HepG2 (cell line): Measurements from ENCODE around the gene COMMD1. TPM values are rescaled to one million over a fixed set of nuclear protein-coding genes. Genes with fewer than 3 reads are reported as not detected.

Source experiments
- ATAC-seq: fragments of 200-7000 bp; cut with Tn5 transposase; 3 replicates; pipeline ENCODE4 v1.9.1; 2020; ENCODE audit warnings: mild to moderate bottlenecking, moderate library complexity
- BruUV-seq: library from RNA; stranded (reverse); fragments of 400-500 nt; replicated peaks from 2 replicates; lab custom pipeline; 2021; lab: Mats Ljungman, UMichigan
- CTCF ChIA-PET: fragments of 300-600 bp; formaldehyde crosslinking; extraction: SDS; loops from one replicate; lab custom pipeline; 2021; ENCODE audit warnings: low total read pairs, inconsistent platforms, low intra/inter-chr PET ratio; lab: Yijun Ruan, JAX
- POLR2A ChIA-PET: fragments of 350-600 bp; sonication (Branson Sonifier 250); formaldehyde crosslinking; loops from one replicate; lab custom pipeline; 2020; ENCODE audit warnings: antibody characterized with exemption, inconsistent platforms; lab: Yijun Ruan, JAX
- DNase-seq: peaks from one replicate; pipeline ENCODE4 v3.0.0-alpha.2; 2015; ENCODE audit warnings: low spot score
- FAIRE-seq: peaks from 3 replicates; lab custom pipeline; 2011; peaks lifted over from hg19 to GRCh38; lab: Jason Lieb, UNC
- H2AFZ ChIP-seq: one replicate; pipeline ENCODE4 v1.6.1; 2011; ENCODE audit warnings: low read length, inconsistent platforms
- H3K27ac ChIP-seq: fragments of 300-600 bp; 3 replicates; pipeline ENCODE4 v1.8.0; 2011; ENCODE audit warnings: mixed run types, mild to moderate bottlenecking, mixed read lengths, low read length, inconsistent platforms; ENCODE audit not compliant: insufficient read depth; ENCODE audit errors: extremely low read length
- H3K27me3 ChIP-seq, 2 experiments: fragments of 200-600 bp in 1 of 2; 2 replicates in 1 of 2; 3 replicates in 1 of 2; pipeline versions ENCODE4 v1.6.0 to v1.8.0; 2011; ENCODE audit warnings: low read length in 2 of 2, mild to moderate bottlenecking in 2 of 2, moderate library complexity in 2 of 2, inconsistent platforms in 1 of 2; ENCODE audit not compliant: insufficient read depth in 2 of 2, control insufficient read depth in 1 of 2
- H3K36me3 ChIP-seq, 2 experiments: fragments of 200-600 bp in 1 of 2; replicated peaks in 1 of 2; 2 replicates in 1 of 2; 3 replicates in 1 of 2; pipeline versions ENCODE4 v1.5.1 to v1.8.0; 2011; ENCODE audit warnings: low read length in 2 of 2, inconsistent platforms in 1 of 2; ENCODE audit not compliant: insufficient read depth in 2 of 2, control insufficient read depth in 1 of 2
- H3K4me1 ChIP-seq: 2 replicates; pipeline ENCODE4 v1.5.1; 2012; ENCODE audit warnings: low read length, inconsistent platforms; ENCODE audit not compliant: insufficient read depth
- H3K4me2 ChIP-seq: 2 replicates; pipeline ENCODE4 v1.6.0; 2011; ENCODE audit warnings: low read depth, low read length, inconsistent platforms
- H3K4me3 ChIP-seq, 3 experiments: fragments of 200-600 bp in 1 of 3; sonication (generic), shearing (Covaris generic) in 1 of 3; replicated peaks in 1 of 3; 2 replicates each; pipeline ENCODE4 v1.5.1; 2011 to 2016; ENCODE audit warnings: low read length in 3 of 3, inconsistent platforms in 2 of 3, low read depth in 2 of 3, mild to moderate bottlenecking in 2 of 3, control low read depth in 1 of 3, mixed read lengths in 1 of 3; ENCODE audit not compliant: insufficient read depth in 1 of 3
- H3K79me2 ChIP-seq: one replicate; pipeline ENCODE4 v1.6.1; 2011; ENCODE audit warnings: low read length, inconsistent platforms; ENCODE audit not compliant: insufficient read depth
- H3K9ac ChIP-seq: 2 replicates; pipeline ENCODE4 v1.6.0; 2011; ENCODE audit warnings: mild to moderate bottlenecking, low read depth, low read length, inconsistent platforms; ENCODE audit not compliant: insufficient read depth
- H3K9me3 ChIP-seq: 2 replicates; pipeline ENCODE4 v1.5.1; 2012; ENCODE audit warnings: mild to moderate bottlenecking, low read length
- H4K20me1 ChIP-seq: 2 replicates; pipeline ENCODE4 v1.6.0; 2011; ENCODE audit warnings: inconsistent platforms, mild to moderate bottlenecking, low read length, moderate library complexity; ENCODE audit not compliant: insufficient read depth
- FOXA3 ChIP-seq: IDR thresholded peaks from 2 replicates; pipeline ENCODE4 v1.6.1; 2016; ENCODE audit warnings: missing genetic modification reagents, missing compliant biosample characterization
- HOXA5 ChIP-seq: sonication (generic); formaldehyde crosslinking; IDR thresholded peaks from 2 replicates; pipeline ENCODE4 v1.4.0; 2020; ENCODE audit warnings: missing genetic modification reagents
- IRF9 ChIP-seq: sonication (generic); formaldehyde crosslinking; IDR thresholded peaks from 2 replicates; pipeline ENCODE4 v1.8.0; 2022; ENCODE audit warnings: missing genetic modification reagents, mild to moderate bottlenecking, borderline replicate concordance
- JDP2 ChIP-seq: sonication (generic); formaldehyde crosslinking; IDR thresholded peaks from 2 replicates; pipeline ENCODE4 v1.8.1; 2022; ENCODE audit warnings: missing genetic modification reagents, borderline replicate concordance
- MLX ChIP-seq: IDR thresholded peaks from 2 replicates; pipeline ENCODE4 v1.6.1; 2016
- RBAK ChIP-seq: sonication (generic); formaldehyde crosslinking; IDR thresholded peaks from 2 replicates; pipeline ENCODE4 v1.5.1; 2020; ENCODE audit warnings: mild to moderate bottlenecking, missing genetic modification reagents
- SUZ12 ChIP-seq: fragments of 150-350 bp; IDR thresholded peaks from 2 replicates; pipeline ENCODE4 v1.6.1; 2014; ENCODE audit warnings: low read depth, low read length
- ZBTB37 ChIP-seq: sonication (generic); formaldehyde crosslinking; IDR thresholded peaks from 2 replicates; pipeline ENCODE4 v1.4.0; 2020; ENCODE audit warnings: mild to moderate bottlenecking, missing genetic modification reagents
- ZNF331 ChIP-seq: sonication (generic); formaldehyde crosslinking; IDR thresholded peaks from 2 replicates; pipeline ENCODE4 v1.4.0; 2020; ENCODE audit warnings: missing genetic modification reagents
- ZNF709 ChIP-seq: sonication (generic); formaldehyde crosslinking; IDR thresholded peaks from 2 replicates; pipeline ENCODE4 v1.5.0; 2020; ENCODE audit warnings: mild to moderate bottlenecking, missing genetic modification reagents
- WGBS: methylation state at CpG from one replicate; pipeline ENCODE4 v1.1.6; 2017; ENCODE audit warnings: low lambda C conversion rate; 5-methylcytosine and 5-hydroxymethylcytosine counted together
- in situ Hi-C: cut with HindIII; loops from 2 replicates; pipeline ENCODE4 v1.10.0; 2017; ENCODE audit warnings: low pct_unique_long_range_greater_than_20kb; ENCODE audit not compliant: extremely low pct_ligation_motif_present
- intact Hi-C: fragments of 100-400 bp; cut with micrococcal nuclease; formaldehyde crosslinking; loops from one replicate; pipeline ENCODE4 v1.10.0; 2022; ENCODE audit not compliant: unreplicated experiment
- polyA plus RNA-seq, 8 experiments: library from polyadenylated mRNA; depleted of rRNA in 3 of 8; stranded (reverse) in 7 of 8; unstranded in 1 of 8; fragments of >200 nt; fragmentation: Illumina TruSeq in 4 of 8; extraction: Trizol in 4 of 8; gene quantifications; 2 replicates each; pipeline versions ENCODE4 v1.2.1 to v1.2.3, GENCODE V29; 2011 to 2016; ENCODE audit warnings: low read depth in 4 of 8, missing spikeins in 1 of 8, mixed read lengths in 1 of 8; ENCODE audit not compliant: insufficient read depth in 1 of 8
- total RNA-seq, 5 experiments: library from RNA; depleted of rRNA; stranded (reverse); fragments of >200 nt; fragmentation: Illumina TruSeq; extraction: Trizol; gene quantifications; 2 replicates each; pipeline ENCODE4 v1.2.3, GENCODE V29; 2016; ENCODE audit warnings: low read depth in 1 of 5

Gene COMMD1
- total and polyA plus RNA-seq, 2 of the 13 experiments (the other 11 are each of a cell fraction or from before 2014, with no cell fraction given) = 25.7 to 105 TPM

- TF ChIP-seq ZBTB37 (CRISPR knock-in tag) (no peak), ZNF709 (CRISPR knock-in tag) (no peak), MLX (CRISPR knock-in tag) (no peak), SUZ12 (no peak), JDP2 (CRISPR knock-in tag) (no peak), HOXA5 (CRISPR knock-in tag) (no peak), ZNF331 (CRISPR knock-in tag) (no peak), RBAK (no peak)
Observed at GRCh38 chr2:62112179-62112578, 206.7 kb downstream of the COMMD1 start (continued).

- Histone ChIP-seq H3K36me3 (no peaks in the 10 kb centered on the region), H3K27ac (no peak overlapping the region), H3K9ac (no peak overlapping the region), H3K9me3 (no peaks in the 10 kb centered on the region), H3K4me1 (peaks cover 13% of the 10 kb centered on the region), H3K4me2 (no peak overlapping the region), H2AFZ (no peak overlapping the region), H3K4me3 (no peak overlapping the region), H4K20me1 (no peaks in the 10 kb centered on the region), H3K79me2 (no peaks in the 10 kb centered on the region), H3K27me3 (no peaks in the 10 kb centered on the region)
- FAIRE-seq = no peak
- TF ChIP-seq FOXA3 (CRISPR knock-in tag) = no peak
- no peak for TF ChIP-seq IRF9
- ChIA-PET CTCF (no interaction called here), POLR2A (no interaction called here)
- in situ Hi-C loops = no loop called here
- intact Hi-C loops = no loop called here
- BruUV-seq = no TSS peak
- WGBS = 91% methylated on average over 5 of the region's 5 CpGs
- no peak for DNase-seq
- ATAC-seq = no peak
Observed at GRCh38 chr2:62114564-62114963, 209.1 kb downstream of the COMMD1 start.
